ENCODE results near the gene SC5D.

DNA sequence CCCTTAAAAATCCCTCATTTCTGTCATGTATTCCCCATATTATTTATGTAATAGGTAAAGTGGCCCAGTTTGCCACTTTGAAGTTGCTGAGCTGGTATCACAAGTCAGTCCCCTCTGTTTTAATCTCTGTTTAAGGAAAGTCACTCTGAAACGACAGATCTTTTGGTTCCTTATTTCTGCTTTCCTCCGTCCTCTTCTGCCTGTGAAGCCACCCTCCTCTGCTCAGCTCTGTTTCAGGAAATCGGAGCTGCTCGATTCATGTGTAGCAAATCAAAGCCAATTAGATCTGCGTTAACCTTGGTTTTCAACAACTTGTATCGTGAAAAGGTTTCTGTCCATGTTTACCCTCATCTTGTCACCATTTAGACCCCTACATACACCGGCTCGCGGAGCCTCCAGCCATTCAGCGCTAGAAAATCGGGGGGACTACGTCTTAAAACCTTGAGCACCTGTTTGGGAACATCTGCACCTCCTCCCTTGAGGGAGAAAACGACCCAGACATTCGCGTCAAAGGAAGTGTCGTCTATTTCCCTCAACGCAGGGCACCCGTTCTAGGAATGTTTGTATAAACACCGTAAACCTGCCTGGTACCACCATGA, 576 bp upstream of the SC5D start:
- TF ChIP-seq, protein P1, sequence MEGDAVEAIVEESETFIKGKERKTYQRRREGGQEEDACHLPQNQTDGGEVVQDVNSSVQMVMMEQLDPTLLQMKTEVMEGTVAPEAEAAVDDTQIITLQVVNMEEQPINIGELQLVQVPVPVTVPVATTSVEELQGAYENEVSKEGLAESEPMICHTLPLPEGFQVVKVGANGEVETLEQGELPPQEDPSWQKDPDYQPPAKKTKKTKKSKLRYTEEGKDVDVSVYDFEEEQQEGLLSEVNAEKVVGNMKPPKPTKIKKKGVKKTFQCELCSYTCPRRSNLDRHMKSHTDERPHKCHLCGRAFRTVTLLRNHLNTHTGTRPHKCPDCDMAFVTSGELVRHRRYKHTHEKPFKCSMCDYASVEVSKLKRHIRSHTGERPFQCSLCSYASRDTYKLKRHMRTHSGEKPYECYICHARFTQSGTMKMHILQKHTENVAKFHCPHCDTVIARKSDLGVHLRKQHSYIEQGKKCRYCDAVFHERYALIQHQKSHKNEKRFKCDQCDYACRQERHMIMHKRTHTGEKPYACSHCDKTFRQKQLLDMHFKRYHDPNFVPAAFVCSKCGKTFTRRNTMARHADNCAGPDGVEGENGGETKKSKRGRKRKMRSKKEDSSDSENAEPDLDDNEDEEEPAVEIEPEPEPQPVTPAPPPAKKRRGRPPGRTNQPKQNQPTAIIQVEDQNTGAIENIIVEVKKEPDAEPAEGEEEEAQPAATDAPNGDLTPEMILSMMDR (conservative IDR thresholded peaks at IDR 0.05; ENCODE audit: low read depth, low read length) = no peak
- TF ChIP-seq EZH2 (IDR thresholded peaks at IDR 0.05; ENCODE audit: borderline replicate concordance, low read depth, low read length, poor library complexity, severe bottlenecking) = no peak

All from A673 (cell line).